Iris pigment epithelial cell (primary cell): ENCODE results near the gene PDK2.

Source experiments
- DNase-seq: peaks from one replicate; pipeline ENCODE4 v3.0.0-alpha.2; 2011; ENCODE audit warnings: low read depth

PDK2 gene

DNA sequence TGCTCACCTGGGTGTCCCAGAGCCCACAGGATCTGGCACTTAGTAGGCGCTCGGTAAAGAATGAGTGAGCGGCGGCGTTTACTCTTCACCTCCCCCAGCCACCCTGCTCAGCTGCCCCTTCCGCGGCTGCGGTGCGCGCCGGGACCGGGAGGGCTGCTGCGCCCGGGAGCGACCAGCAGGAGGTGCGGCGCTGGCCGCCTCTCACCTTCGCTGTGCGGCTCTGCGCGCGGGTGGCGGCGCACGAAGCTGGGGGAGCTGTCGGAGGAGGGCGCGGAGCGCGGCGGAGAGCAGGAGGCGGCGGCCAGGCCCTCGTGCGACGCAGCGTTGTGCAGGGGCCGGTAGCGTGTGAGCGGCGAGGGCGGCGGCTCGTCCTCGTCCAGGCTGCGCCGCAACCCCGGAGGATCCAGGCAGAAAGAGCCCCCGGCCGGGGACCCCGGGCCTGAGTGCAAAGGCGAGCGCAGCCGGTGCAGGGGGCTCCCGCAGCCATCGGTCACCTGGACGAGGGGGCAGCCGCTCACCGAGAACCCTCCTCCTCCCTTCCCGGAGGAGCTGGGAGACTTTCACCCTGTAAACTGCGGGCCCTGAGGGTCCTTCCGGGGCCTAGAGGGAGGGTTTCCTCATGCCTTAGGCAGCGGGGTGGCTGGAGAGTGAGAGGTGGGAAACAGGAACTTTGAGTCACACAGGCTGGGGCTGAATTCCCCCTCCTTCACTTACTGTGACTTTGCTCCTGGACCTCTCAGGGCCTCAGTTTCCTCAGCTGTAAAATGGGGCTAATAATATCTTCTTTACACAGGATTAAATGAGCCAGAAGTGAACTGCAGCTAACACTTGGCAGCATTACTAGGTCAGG lies 22.3 kb downstream of the PDK2 start:
- peak; percentile 70 for DNase-seq

DNA sequence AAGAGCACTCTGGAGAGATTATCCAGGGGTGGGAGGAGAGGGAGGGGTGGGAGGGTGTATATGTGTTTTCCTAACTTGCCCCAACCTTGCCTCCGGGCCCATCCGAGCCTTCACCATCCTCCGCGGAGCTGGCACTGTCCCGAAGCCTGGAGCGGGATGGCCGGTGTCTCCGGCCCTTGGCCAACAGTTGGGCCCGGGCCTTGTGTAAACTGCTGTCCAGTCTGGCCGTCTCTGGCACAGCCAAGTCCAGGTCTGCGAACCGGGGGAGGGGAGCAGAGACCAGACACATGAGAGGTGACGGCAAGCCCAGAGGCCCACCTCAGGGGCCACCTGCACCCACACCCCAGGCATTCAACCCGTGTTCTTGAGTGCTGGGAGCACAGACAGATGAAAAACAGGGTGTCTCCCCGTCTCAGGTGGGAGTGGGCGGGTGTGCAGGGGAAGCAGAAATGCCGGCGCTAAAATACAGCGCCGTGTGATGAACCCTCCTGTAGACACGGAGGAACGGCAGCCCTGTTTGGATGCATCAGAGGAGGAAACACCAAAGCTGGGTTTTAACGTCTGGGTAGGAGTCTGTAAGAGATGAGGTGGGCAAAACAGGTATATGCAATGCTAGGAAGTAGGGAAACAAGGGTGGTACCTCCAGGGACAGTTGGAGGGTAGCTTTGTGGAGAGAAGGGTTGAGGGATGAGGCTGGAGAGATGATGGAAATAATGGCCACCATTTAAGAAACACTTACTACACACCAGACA lies 23.1 kb downstream of the PDK2 start:
- no peak for DNase-seq

DNA sequence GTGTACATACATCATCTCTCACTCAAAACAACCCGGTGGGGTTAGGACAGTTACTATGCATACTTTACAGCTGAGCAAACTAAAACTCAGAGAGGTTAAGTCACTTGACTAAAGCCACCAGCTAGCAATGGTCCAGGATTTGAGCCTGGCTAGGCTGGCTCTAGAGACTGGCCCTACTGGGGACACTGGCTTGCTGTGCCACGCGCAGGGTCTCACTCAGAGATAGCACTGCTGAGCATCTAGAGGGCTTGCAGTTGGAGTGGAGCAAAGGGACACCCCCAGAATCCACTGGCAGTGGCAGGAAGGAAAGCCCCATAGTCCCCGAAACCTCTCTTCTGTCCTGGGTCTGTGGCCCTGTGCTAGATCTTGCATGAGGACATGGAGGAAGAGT lies 23.7 kb downstream of the PDK2 start:
- DNase-seq: no peak

DNA sequence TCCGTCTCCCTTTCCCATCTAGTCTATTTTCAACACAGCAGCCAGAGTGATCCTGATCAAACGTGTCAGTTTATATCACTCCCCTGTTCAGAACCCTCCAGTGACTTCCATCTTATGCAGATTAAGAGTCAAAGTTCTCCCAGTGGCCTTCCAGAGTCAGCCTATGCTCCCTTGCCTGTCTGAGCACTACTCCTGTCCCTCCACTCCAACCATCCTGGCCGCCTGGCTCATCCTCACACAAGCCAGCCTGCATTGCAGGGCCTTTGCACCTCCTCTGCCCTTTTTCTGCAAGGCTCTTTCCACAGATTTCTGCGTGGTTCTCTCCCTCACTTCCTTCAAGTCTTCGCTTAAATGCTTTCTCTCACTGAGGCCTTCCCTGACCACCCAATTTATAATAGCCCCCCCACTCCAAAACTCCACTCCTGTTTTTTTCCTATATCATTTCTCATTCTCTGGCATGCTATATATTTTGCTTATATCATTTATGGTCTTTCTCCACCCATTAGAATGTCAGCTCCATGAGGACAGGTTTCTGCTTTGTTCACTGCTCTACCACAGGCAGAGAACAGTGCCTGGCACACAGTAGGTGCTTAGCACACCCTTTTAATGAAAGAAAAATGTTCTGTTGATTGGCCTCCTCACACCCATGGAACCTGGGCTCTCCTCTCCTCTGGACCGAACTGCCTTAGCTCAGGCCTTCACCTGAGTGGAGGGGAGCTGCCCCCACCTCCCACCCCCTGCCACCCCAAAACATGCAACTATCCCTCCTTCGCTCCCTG lies 25.5 kb downstream of the PDK2 start:
- DNase-seq: no peak

DNA sequence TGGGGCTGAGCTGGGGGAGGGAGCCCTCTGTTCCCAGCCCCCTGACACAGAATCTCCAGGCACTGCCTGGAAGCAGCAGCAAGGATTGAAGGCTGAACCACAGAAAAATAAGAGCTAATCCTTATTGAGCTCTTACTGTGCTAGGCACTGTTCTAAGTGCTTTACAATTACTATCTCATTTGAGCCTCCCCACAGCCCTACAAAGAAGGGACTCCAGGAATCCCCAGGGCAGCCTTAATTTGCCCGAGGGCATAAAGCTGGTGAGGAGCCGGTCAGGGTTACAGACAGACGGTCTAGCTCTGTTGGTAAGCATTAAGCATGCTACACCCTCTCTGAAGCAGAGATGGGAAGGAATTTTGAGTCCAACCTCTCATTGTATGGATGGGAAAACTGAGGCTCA lies 27.8 kb downstream of the PDK2 start:
- no peak for DNase-seq

DNA sequence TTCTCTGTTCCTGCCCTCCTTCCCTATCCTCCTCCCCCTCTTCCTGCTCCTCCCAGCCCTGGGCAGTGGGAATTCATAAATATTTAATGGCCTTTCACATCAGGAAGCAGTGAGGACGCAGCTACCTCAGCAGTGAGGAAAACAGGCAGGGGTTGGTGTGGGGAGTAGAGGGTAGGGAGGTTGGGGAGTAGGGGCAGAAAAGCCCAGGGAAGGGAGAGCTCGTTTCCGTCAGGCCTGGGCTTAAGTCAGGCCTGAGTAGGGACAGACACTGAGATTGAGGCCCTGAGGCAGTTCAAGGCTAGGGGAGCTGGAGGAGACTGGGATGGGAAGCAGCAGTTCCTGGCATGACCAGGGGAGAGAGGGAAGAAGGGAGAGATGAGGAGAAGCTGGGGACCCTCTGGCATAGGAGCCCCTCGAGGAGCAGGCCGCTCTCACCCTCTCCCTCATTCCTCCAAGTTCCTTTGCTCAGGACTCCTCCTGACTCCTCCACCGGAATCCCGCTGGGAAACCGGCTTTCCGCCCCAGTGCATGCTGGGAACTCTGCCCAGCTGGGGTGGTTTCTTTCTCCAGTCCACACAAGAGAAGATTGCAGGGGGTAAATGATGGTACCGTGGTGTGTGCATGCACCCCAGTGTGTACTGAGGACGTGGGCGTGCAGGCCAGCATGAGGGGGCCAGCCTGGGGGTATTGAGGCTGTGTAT lies 28.6 kb downstream of the PDK2 start:
- no peak for DNase-seq

DNA sequence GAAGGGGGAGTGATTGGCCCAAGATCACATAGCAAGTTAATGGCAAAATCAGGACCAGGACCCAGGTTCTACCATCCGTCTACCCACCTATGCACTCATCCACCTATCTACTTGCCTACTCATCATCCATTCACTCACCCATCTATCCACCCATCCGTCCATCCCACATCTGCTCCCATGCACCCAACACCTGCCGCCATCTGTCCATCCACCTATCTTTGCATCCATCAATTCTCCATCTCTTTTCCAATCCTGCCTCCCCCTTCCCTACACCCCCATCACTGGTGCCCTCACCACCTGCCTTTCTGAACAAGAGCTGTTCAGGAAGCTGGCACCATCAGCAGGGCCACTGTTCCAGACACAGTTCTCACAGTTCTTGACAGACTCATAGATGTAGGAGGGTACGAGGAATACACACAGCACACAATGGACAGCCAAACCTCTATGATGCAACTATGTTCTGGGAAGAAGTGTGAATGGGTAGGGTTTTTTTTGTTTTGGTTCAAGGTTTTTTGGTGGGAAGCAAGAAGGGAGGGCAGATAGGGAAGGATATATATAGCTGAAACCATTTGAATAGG lies 30.4 kb downstream of the PDK2 start:
- no peak for DNase-seq

DNA sequence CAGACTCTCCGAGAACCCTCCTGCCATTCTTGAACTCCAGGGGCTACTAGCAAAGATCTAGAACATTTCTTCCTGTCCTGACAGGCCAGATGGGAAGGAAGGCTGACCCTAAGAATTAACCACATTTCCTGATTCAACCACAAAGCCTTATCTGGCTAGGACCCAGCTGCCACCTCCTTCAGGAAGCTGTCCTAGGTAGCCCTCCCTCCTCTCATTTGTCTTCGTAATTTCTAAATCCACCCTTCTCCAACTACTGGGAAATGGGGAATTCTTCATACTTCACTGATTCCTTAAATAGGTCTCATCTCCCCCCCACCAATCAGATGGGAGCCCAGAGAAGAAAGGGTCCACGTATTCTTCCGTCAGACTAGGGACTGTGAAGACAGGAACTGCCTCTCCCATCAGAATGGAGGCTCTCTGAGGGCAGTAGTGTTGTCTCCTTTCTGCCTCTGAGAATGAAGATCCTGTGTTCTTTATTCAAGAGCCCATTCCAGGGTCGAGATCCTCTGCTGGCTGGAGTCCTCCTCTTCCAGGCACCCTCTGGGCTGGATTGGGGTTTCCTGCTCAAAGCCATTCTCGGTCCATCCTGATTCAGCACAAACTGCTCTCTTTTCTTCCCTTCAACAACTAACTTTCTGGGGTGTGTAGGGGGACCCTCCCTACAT lies 32.7 kb downstream of the PDK2 start:
- peak; percentile 49 for DNase-seq

DNA sequence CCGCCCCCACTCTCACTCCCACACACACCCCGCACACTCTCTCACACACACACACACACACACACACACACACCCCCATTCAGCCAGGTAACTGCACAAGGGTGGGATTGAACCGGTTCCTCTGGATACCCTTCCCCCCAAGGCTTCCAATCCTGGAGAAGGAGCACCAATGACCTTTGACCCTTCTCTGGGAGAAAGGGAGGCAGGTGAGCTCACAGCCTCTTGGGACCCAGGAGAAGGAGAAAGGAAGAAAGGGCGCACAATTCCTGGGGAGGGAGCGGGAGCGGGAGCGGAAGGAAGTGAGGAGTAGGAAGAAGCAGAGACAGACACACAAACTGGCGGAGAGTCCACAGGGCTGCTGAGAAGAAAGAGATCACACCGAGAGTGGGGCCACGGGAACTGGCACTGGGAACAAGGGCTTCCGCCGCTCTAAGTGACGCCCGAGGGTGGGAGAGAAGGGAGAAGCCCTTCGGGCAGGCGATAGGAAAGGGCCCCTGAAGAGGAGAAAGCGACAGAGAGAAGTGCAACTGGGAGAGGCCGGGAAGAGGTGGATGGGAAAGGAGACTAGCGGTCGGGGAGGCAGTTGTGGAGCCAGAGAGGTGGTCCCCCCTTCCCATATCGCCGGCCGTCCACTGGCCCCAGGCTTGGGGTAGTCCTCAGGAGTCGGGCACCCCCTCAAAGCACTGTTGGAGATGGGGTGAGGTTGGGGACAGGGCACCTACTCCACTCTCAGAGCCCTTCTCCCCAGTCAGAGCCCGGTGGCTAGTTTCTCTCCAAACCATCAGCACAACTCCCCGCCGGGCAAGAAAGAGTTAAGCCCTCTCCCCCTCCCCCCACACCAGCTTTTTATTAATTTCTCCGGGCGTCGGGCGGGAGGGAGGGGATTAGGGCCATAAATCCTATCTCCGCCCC lies 33.5 kb downstream of the PDK2 start:
- DNase-seq: no peak

DNA sequence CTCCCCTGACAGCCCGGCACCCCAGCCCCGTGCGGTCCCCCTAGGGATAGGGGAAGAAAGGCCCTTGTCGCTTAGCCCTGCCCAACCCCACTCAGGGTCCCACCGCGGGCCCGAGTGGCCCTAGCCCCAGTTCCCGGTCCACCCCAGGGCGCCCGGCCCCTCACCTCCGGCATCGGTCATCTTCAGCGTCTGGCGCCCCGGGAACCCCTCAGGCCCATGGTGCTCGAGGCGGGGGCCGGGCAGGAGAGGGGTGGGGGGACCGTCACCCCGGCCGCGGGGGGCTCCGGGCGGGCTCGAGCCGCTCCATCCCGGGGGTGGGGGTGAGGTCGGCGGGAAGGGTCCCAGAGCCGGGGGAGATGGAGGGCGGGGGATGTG lies 34.2 kb downstream of the PDK2 start:
- no peak for DNase-seq

DNA sequence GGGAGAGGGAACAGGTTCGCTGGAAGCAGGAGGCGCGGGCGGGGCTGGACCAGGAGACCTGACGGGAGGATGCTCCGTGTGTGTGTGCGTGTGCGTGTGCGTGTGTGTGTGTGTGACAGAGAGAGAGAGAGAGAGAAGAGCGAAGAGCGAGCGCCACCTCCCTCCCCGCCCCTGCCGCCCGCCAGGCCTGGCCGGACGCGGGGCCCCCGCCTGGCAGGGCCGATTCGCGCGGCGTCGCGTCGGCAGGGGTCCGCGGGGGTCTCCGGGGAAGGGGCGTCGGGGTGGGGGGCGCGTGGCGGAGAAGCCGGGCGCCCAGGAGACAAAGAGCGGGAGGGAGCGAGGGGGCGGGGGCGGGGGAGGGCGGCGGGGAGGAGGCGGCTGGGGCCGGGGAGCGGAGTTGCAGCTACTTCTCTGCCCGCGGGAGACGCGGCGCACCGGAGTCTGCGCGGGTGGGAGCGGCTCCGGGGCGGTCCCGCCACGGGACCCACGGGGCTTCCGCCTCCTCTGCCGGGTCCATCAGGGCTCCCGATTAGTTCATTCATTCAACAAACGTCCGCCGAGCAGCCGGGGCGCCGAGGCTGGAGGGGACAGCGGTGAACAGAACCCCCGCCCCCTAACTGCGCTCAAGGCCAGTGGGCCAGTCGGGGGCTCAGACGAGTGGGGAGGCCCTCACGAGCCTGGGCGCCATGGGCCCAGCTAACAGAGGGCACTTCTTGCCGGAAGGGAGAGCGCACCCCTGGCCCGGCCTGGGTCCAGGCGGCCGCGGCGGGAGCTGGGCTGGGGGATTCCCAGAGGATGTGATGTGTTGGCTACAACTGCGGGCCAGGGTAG lies 34.8 kb downstream of the PDK2 start, which contains the start of gene SAMD14:
Gene SAMD14 (minus strand): TSS at position 433 of the 831 bp plus-strand sequence. CDS start 5,201 bp downstream, outside the sequence.
- peak; percentile 61 for DNase-seq

DNA sequence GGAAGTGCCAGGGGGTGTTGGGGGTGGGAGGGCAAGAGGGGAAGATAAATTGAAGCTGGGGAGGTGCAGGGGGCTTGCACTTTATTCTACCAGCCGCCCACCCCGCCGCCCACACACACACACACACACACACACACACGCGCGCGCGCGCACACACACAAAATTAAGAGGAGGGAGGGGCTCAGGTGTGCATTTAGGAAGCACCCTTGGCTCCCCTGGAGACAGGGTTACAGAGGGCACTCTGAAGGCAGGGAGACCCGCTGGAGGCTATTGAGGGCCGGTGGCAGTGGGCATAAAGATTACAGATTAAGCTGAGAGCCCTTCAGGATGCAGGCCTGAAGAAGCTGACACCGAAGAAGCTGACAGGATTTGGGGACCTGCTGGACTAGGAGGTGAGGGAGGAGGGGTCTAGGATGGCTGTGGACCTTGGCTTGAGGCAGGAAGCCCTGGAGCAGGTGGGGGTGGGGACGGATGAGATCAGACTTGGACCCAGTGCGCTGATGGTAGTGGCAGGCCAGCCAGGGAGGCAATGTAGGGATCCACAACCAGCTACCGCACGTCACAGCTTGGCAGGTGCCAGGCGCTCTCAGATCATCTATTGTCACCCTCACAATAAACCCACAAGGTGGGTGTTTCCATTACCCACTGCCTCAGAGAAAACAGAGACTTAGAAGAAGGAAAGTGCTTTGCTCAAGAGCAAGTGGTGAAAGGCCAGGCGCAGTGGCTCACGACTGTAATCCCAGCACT lies 35.6 kb downstream of the PDK2 start:
- no peak for DNase-seq

DNA sequence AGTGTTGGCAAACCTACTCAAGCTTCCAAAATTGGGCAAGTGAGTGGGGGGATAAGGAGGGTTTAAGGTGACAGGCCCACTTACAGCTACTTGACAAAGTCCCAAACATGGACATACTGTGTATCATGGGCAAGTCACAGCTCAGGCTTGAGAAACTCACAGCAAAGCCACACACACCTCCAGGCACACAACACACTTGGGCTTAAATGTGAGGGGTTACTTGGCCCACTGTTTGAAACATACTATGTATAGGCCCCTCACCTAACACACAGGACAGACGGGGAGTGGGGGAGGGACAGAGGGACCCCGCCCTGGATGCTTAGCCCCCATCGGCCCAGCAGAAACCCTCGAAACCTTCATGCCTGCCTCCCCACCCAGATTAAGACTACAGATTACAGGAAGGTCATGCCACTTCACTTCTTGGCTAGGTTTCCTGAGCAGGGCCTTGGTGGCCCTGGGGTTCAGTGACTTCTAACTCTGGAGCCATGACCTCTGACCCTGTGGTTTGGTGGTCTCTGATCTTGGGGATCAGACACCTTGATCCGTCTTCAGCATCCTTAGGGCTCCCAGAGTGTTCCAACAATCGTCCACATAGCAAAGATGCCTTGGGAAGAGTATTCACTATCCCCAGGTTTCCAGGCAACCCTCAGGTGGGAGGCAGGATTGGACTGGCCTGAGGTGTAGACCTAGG lies 37.1 kb downstream of the PDK2 start:
- DNase-seq: no peak

DNA sequence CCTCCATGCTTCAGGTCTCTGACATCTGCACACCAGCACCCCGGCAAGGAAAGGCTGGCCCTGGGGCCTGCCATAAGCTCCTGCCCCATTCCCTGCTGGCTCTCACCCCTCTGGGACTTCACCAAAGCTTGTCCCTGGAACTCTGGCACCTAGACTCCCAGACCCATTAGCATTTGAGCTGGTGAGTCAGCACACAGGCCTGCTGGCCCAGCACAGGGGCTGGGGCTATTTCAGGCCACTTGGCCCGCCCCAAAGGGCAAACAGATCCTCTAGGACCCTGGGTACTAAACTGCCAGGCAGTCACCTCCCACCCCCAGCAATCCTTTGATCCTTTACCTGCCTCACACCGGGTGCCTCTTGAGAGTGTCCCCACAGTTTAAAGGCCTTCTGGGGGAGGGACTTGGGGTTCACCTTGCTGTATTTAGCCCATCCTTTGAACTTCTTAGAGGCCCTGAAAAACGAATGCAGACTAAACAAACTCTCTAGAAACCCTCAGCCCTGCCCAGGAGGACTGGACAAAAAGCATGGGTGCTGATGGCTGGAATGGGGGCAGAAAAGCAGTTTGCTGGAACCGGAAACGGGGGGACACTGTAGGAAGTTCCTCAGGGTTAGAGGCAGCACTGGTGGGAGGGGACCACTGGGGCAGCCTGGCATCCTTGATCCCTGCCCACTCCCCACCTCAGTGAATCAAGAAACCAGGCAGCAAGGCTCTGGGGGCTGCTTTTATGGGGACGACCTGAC lies 38.0 kb downstream of the PDK2 start:
- DNase-seq: peak; percentile 47

DNA sequence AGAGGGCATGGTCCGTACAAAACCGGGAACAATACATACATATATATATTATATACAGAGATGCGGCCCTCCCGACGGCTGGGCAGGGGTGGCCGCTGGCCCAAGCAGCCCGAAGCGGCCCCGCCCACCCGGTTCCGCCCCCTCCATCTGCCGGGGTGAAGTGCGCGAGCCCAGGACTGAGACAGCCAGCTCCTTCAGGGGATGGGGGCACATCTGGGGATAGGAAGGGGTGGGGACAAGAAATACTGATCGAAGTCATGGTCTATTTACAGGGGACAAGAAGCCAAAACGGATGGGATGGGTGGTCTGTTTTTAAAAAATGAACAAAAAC lies 38.6 kb downstream of the PDK2 start:
- DNase-seq: no peak

DNA sequence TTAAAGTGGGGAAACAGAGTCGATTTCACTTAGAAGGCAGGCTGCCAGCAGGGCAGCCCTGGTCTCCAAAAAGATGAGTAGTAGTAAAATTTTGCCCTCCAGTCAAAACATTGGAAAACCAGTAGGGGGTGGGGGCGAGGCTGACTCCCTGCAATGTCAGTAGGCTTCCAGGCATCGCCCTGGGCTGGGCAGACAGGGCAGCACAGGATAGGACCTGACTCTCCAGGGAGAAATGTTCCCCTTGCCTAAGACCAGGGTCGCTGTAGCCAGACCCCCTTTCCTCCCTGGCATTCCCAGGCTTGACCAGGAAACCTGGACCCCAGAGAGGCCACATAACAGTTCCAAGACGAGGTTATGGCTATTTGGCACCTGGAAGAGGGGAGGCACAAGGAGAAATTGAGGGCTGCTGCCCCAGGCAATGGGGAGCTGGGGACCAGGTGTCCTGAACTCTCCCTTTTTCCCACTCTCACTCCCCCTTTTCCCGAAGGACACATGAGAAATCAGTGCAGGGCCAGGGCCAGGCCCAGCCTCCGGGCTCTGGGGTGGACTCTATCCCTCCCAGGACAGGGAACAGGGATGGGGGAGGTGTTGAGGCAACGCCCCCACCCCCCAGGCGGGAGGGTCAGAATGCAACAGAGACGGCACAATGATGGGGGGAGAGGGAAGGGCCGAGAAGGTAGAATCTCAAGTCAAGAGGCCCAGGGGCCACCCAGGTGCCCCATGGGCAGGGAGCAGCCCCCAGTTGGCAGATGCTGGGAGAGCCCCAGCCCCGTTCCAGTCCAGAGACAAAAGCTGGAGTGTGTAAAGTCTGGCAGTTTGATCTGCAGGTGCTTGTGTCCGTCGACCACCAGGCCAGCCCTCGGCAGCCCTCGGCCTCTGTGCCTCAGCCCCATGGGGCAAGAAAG lies 39.3 kb downstream of the PDK2 start:
- DNase-seq: no peak
